GM20000 (cell line): ENCODE measurements around the gene APOL4.

Source experiments
- DNase-seq: peaks from one replicate; pipeline ENCODE4 v3.0.0; 2012; ENCODE audit warnings: low spot score
- CTCF ChIP-seq: IDR thresholded peaks from 2 replicates; pipeline ENCODE4 v1.5.1; 2012; ENCODE audit warnings: mild to moderate bottlenecking, control low read depth; ENCODE audit errors: extremely low read depth, missing control alignments

Gene APOL4

GRCh38 chr22:36243986-36244385, 42.4 kb upstream of the APOL4 start:
- DNase-seq, result no peak
- TF ChIP-seq CTCF, result no peak

GRCh38 chr22:36239401-36240171, 38.0 kb upstream of the APOL4 start, which contains the start of gene APOL2:
Gene APOL2, minus strand, starts transcription at chr22:36239527. Its CDS starts 6,365 bp downstream, at chr22:36233162.
- TF ChIP-seq CTCF, result peak; percentile 70
- peak; percentile 84 for DNase-seq

GRCh38 chr22:36239150-36239400, 37.5 kb upstream of the APOL4 start:
- no peak for DNase-seq
- no peak for TF ChIP-seq CTCF

- TF ChIP-seq CTCF, result no peak
- no peak for DNase-seq
Measured at GRCh38 chr22:36238373-36239149, 37.0 kb upstream of the APOL4 start.

- DNase-seq, result peak; percentile 21
- no peak for TF ChIP-seq CTCF
Measured at GRCh38 chr22:36237462-36238372, 36.1 kb upstream of the APOL4 start.

- DNase-seq, result no peak
- no peak for TF ChIP-seq CTCF
Measured at GRCh38 chr22:36236388-36237319, 35.0 kb upstream of the APOL4 start.
